HUDEP-2 (cell line): Measurements from ENCODE around the gene AP4E1.
"Not testable (repeated sequence)": the region's sequence is repeated elsewhere in the genome, so short reads cannot be mapped to it uniquely, and the experiment has no call there.

Experiments used
- DNase-seq, 76 experiments: peaks; one replicate each; lab custom pipeline; 2025; ENCODE audit not compliant: unreplicated experiment in 76 of 76; lab: John Stamatoyannopoulos, UW

Gene AP4E1

GRCh38 chr15:50908209-50909009 is at the start of gene AP4E1:
Gene AP4E1 (plus strand): TSS chr15:50908683. CDS start chr15:50908779, 96 bp downstream.
- DNase-seq: peak; percentile 8 to 94 (median 85)

GRCh38 chr15:50860824-50861223 is 47.7 kb upstream of the AP4E1 start:
- no peak for DNase-seq

GRCh38 chr15:50862553-50862952 is 45.9 kb upstream of the AP4E1 start:
- DNase-seq: no peak

GRCh38 chr15:50864873-50865272 is 43.6 kb upstream of the AP4E1 start:
- DNase-seq: no peak

- no peak for DNase-seq
These were observed 42.7 kb upstream of the AP4E1 start for GRCh38 chr15:50865515-50866353.

- DNase-seq: no peak
These were observed 36.7 kb upstream of the AP4E1 start for GRCh38 chr15:50871832-50872231.

GRCh38 chr15:50872832-50873426 is 35.6 kb upstream of the AP4E1 start:
- DNase-seq: no peak

GRCh38 chr15:50873935-50874361 is 34.5 kb upstream of the AP4E1 start:
- DNase-seq: no peak

GRCh38 chr15:50875238-50875637 is 33.2 kb upstream of the AP4E1 start:
- DNase-seq: not testable (repeated sequence)

- no peak for DNase-seq
These were observed 32.1 kb upstream of the AP4E1 start for GRCh38 chr15:50876260-50876988.

- peak in 72 of 76 experiments; percentile 17 to 90 (median 66) for DNase-seq
These were observed 31.5 kb upstream of the AP4E1 start for GRCh38 chr15:50876989-50877360.

- DNase-seq: no peak
These were observed 29.4 kb upstream of the AP4E1 start for GRCh38 chr15:50879016-50879617.

GRCh38 chr15:50880206-50880605 is 28.3 kb upstream of the AP4E1 start:
- no peak for DNase-seq

- DNase-seq: no peak
These were observed 27.8 kb upstream of the AP4E1 start for GRCh38 chr15:50880651-50881114.

GRCh38 chr15:50881121-50882048 is 27.1 kb upstream of the AP4E1 start:
- peak in 26 of 76 experiments; percentile 1 to 64 (median 16) for DNase-seq

- DNase-seq: no peak
These were observed 24.6 kb upstream of the AP4E1 start for GRCh38 chr15:50883903-50884302.

GRCh38 chr15:50884540-50884939 is 23.9 kb upstream of the AP4E1 start:
- DNase-seq: no peak

GRCh38 chr15:50886139-50886467 is 22.4 kb upstream of the AP4E1 start:
- DNase-seq: no peak
